ENCODE data around the gene NOL4L.

- TF ChIP-seq CTCF (IDR thresholded peaks at IDR 0.05) (no peak), POLR2A (IDR thresholded peaks at IDR 0.05) (no peak)
Measured at GRCh38 chr20:32404017-32404416, 181.1 kb downstream of the NOL4L start.

Data from thyroid gland (tissue), 4 donors.